Measurements from ENCODE around the gene STKLD1.
"Not testable (repeated sequence)": the region's sequence is repeated elsewhere in the genome, so short reads cannot be mapped to it uniquely, and the experiment has no call there.

Gene STKLD1

GRCh38 chr9:133375724-133376654 is at the start of gene STKLD1, which contains the start of gene SURF4:
STKLD1 (plus strand) TSS chr9:133376366; CDS start chr9:133376474, 108 bp downstream.
SURF4 (minus strand) TSS chr9:133376060; CDS start chr9:133375969, 91 bp downstream.
- DNase-seq: peak; percentile 15

- DNase-seq: not testable (repeated sequence)
Observed at GRCh38 chr9:133327021-133327420, 49.1 kb upstream of the STKLD1 start.

GRCh38 chr9:133327834-133328484 is 48.2 kb upstream of the STKLD1 start:
- DNase-seq: no peak

GRCh38 chr9:133329306-133330156 is 46.6 kb upstream of the STKLD1 start:
- DNase-seq: not testable (repeated sequence)

- DNase-seq: no peak
Observed at GRCh38 chr9:133331221-133331620, 44.9 kb upstream of the STKLD1 start.

- no peak for DNase-seq
Observed at GRCh38 chr9:133331641-133332380, 44.4 kb upstream of the STKLD1 start.

GRCh38 chr9:133332381-133332730 is 43.8 kb upstream of the STKLD1 start:
- no peak for DNase-seq

GRCh38 chr9:133333011-133333410 is 43.2 kb upstream of the STKLD1 start:
- DNase-seq: no peak

- no peak for DNase-seq
Observed at GRCh38 chr9:133333566-133333965, 42.6 kb upstream of the STKLD1 start.

- DNase-seq: no peak
Observed at GRCh38 chr9:133334161-133334560, 42.0 kb upstream of the STKLD1 start.

GRCh38 chr9:133334888-133335287 is 41.3 kb upstream of the STKLD1 start:
- not testable (repeated sequence) for DNase-seq

GRCh38 chr9:133335924-133336811 is 40.0 kb upstream of the STKLD1 start, which contains the start of gene SURF6:
SURF6 (minus strand) TSS chr9:133336188; CDS start chr9:133336132, 56 bp downstream.
- DNase-seq: peak; percentile 50

- no peak for DNase-seq
Observed at GRCh38 chr9:133339641-133340040, 36.5 kb upstream of the STKLD1 start.

- DNase-seq: no peak
Observed at GRCh38 chr9:133340256-133340655, 35.9 kb upstream of the STKLD1 start.

GRCh38 chr9:133340916-133341315 is 35.2 kb upstream of the STKLD1 start:
- DNase-seq: no peak

GRCh38 chr9:133341369-133342068 is 34.6 kb upstream of the STKLD1 start:
- no peak for DNase-seq

GRCh38 chr9:133342069-133342406 is 34.1 kb upstream of the STKLD1 start:
- DNase-seq: no peak

- DNase-seq: no peak
Observed at GRCh38 chr9:133342570-133342969, 33.6 kb upstream of the STKLD1 start.

GRCh38 chr9:133344071-133344470 is 32.1 kb upstream of the STKLD1 start:
- no peak for DNase-seq

GRCh38 chr9:133344979-133345378 is 31.2 kb upstream of the STKLD1 start:
- DNase-seq: no peak

- DNase-seq: no peak
Observed at GRCh38 chr9:133345596-133345995, 30.6 kb upstream of the STKLD1 start.
